Measurements from ENCODE around the gene GMPR2.
A peak's percentile ranks its signal among the peaks of the same experiment; 100 is the strongest.

GMPR2 gene

GRCh38 chr14:24194186-24194872 is 38.4 kb upstream of the GMPR2 start:
- peak overlapping the region; percentile 88 for H3K4me2 ChIP-seq (ENCODE audit: low read length)
- H2BK120ac ChIP-seq (ENCODE audit: insufficient read depth, low read length, poor library complexity): peak overlapping the region; percentile 87
- H2AK5ac ChIP-seq (ENCODE audit: low read length): peak overlapping the region; percentile 59
- H3K4me1 ChIP-seq (ENCODE audit: control insufficient read depth in 1 of 2, insufficient read depth in 2 of 2, low read length in 2 of 2): peaks cover 8 to 10% of the 10 kb centered on the region in 2 experiments
- DNase-seq: no peak
- peaks cover 1% of the 10 kb centered on the region for H3K9me3 ChIP-seq (ENCODE audit: insufficient read depth, low read depth, low read length)
- H3K79me2 ChIP-seq (ENCODE audit: control insufficient read depth, insufficient read depth, low read length, poor library complexity): peaks cover 11% of the 10 kb centered on the region
- no peak overlapping the region for H3K27ac ChIP-seq (ENCODE audit: low read depth, low read length)
- H3K79me1 ChIP-seq (ENCODE audit: low read length): peaks cover 12% of the 10 kb centered on the region
- H2AFZ ChIP-seq (ENCODE audit: insufficient read depth, low read length, poor library complexity): peak overlapping the region; percentile 84
- H4K8ac ChIP-seq (ENCODE audit: low read depth, low read length): peak overlapping the region; percentile 90
- WGBS (ENCODE audit: extremely low coverage, insufficient coverage, insufficient read length): no CpG with 5 or more reads among the region's 7 CpGs
- peak overlapping the region; percentile 95 for H4K12ac ChIP-seq (ENCODE audit: low read depth, low read length)
- H3K4ac ChIP-seq (ENCODE audit: low read depth, low read length): peak overlapping the region; percentile 90
- H4K91ac ChIP-seq (ENCODE audit: low read depth, low read length): peak overlapping the region; percentile 91
- no peaks in the 10 kb centered on the region for H3K27me3 ChIP-seq (ENCODE audit: insufficient read depth, low read length)
- H2BK12ac ChIP-seq (ENCODE audit: low read length): no peak overlapping the region
- peak overlapping the region; percentile 96 for H3K14ac ChIP-seq (ENCODE audit: low read length)
- H2BK5ac ChIP-seq (ENCODE audit: low read depth, low read length, poor library complexity): no peak overlapping the region
- H3K4me3 ChIP-seq (ENCODE audit: low read depth, low read length): peak overlapping the region; percentile 75
- peaks cover 14 to 26% of the 10 kb centered on the region in 2 experiments for H3K36me3 ChIP-seq (ENCODE audit: control insufficient read depth in 1 of 2, insufficient read depth in 2 of 2, low read length in 2 of 2)
- H3K18ac ChIP-seq (ENCODE audit: low read length): peak overlapping the region; percentile 57
- peak overlapping the region; percentile 23 for H3K9ac ChIP-seq (ENCODE audit: low read length)
- H3K23ac ChIP-seq (ENCODE audit: low read length): no peak overlapping the region

GRCh38 chr14:24194873-24195185 is 37.9 kb upstream of the GMPR2 start:
- Histone ChIP-seq H3K9me3 (ENCODE audit: insufficient read depth, low read depth, low read length) (peaks cover 1% of the 10 kb centered on the region), H2AFZ (ENCODE audit: insufficient read depth, low read length, poor library complexity) (peak overlapping the region; percentile 84), H4K8ac (ENCODE audit: low read depth, low read length) (peak overlapping the region; percentile 90), H3K23ac (ENCODE audit: low read length) (no peak overlapping the region), H3K27ac (ENCODE audit: low read depth, low read length) (peak overlapping the region; percentile 83), H3K4me3 (ENCODE audit: low read depth, low read length) (peak overlapping the region; percentile 75), H2BK12ac (ENCODE audit: low read length) (no peak overlapping the region), H3K79me1 (ENCODE audit: low read length) (peaks cover 12% of the 10 kb centered on the region), H4K91ac (ENCODE audit: low read depth, low read length) (peak overlapping the region; percentile 91), H3K79me2 (ENCODE audit: control insufficient read depth, insufficient read depth, low read length, poor library complexity) (peaks cover 11% of the 10 kb centered on the region), H3K18ac (ENCODE audit: low read length) (peak overlapping the region; percentile 87), H3K27me3 (ENCODE audit: insufficient read depth, low read length) (no peaks in the 10 kb centered on the region), H3K9ac (ENCODE audit: low read length) (peak overlapping the region; percentile 79), H3K4me1 (ENCODE audit: control insufficient read depth in 1 of 2, insufficient read depth in 2 of 2, low read length in 2 of 2) (peaks cover 6 to 8% of the 10 kb centered on the region in 2 experiments), H3K36me3 (ENCODE audit: control insufficient read depth in 1 of 2, insufficient read depth in 2 of 2, low read length in 2 of 2) (peaks cover 14 to 24% of the 10 kb centered on the region in 2 experiments), H3K14ac (ENCODE audit: low read length) (peak overlapping the region; percentile 96), H3K4me2 (ENCODE audit: low read length) (peak overlapping the region; percentile 88), H3K4ac (ENCODE audit: low read depth, low read length) (peak overlapping the region; percentile 90), H4K12ac (ENCODE audit: low read depth, low read length) (peak overlapping the region; percentile 95), H2AK5ac (ENCODE audit: low read length) (peak overlapping the region; percentile 59), H2BK5ac (ENCODE audit: low read depth, low read length, poor library complexity) (peak overlapping the region; percentile 87), H2BK120ac (ENCODE audit: insufficient read depth, low read length, poor library complexity) (peak overlapping the region; percentile 87)
- DNase-seq: no peak
- no CpG with 5 or more reads among the region's 8 CpGs for WGBS (ENCODE audit: extremely low coverage, insufficient coverage, insufficient read length)

GRCh38 chr14:24195186-24196070 is 37.3 kb upstream of the GMPR2 start, which contains the start of gene TM9SF1:
TM9SF1 (minus strand) TSS chr14:24195441; CDS start chr14:24195019, 422 bp downstream.
- Histone ChIP-seq H2BK120ac (ENCODE audit: insufficient read depth, low read length, poor library complexity) (peak within 1 kb of the TSS; percentile 87), H3K79me1 (ENCODE audit: low read length) (peaks cover 12% of the 10 kb centered on the region), H3K4me1 (ENCODE audit: control insufficient read depth in 1 of 2, insufficient read depth in 2 of 2, low read length in 2 of 2) (peaks cover 6 to 8% of the 10 kb centered on the region in 2 experiments), H4K12ac (ENCODE audit: low read depth, low read length) (peak within 1 kb of the TSS; percentile 95), H4K8ac (ENCODE audit: low read depth, low read length) (peak within 1 kb of the TSS; percentile 90), H3K36me3 (ENCODE audit: control insufficient read depth in 1 of 2, insufficient read depth in 2 of 2, low read length in 2 of 2) (peaks cover 14 to 20% of the 10 kb centered on the region in 2 experiments), H3K79me2 (ENCODE audit: control insufficient read depth, insufficient read depth, low read length, poor library complexity) (peaks cover 11% of the 10 kb centered on the region), H3K4ac (ENCODE audit: low read depth, low read length) (peak within 1 kb of the TSS; percentile 90), H3K9me3 (ENCODE audit: insufficient read depth, low read depth, low read length) (peaks cover 1% of the 10 kb centered on the region), H3K4me3 (ENCODE audit: low read depth, low read length) (peak within 1 kb of the TSS; percentile 75), H3K14ac (ENCODE audit: low read length) (peak within 1 kb of the TSS; percentile 96), H3K27ac (ENCODE audit: low read depth, low read length) (peak within 1 kb of the TSS; percentile 83), H2BK12ac (ENCODE audit: low read length) (no peak within 1 kb of the TSS), H4K91ac (ENCODE audit: low read depth, low read length) (peak within 1 kb of the TSS; percentile 91), H3K4me2 (ENCODE audit: low read length) (peak within 1 kb of the TSS; percentile 88), H2AFZ (ENCODE audit: insufficient read depth, low read length, poor library complexity) (peak within 1 kb of the TSS; percentile 90), H3K23ac (ENCODE audit: low read length) (no peak within 1 kb of the TSS), H3K9ac (ENCODE audit: low read length) (peak within 1 kb of the TSS; percentile 79), H2BK5ac (ENCODE audit: low read depth, low read length, poor library complexity) (peak within 1 kb of the TSS; percentile 87), H2AK5ac (ENCODE audit: low read length) (peak within 1 kb of the TSS; percentile 59), H3K18ac (ENCODE audit: low read length) (peak within 1 kb of the TSS; percentile 87), H3K27me3 (ENCODE audit: insufficient read depth, low read length) (no peaks in the 10 kb centered on the region)
- DNase-seq: peak; percentile 64 to 80
- no CpG with 5 or more reads among the region's 89 CpGs for WGBS (ENCODE audit: extremely low coverage, insufficient coverage, insufficient read length)

Data from trophoblast cell (in vitro differentiated cells and primary cell).